GM21515 (cell line): Measurements from ENCODE around the gene AGBL5.

Experiments used
- ATAC-seq: cut with Tn5 transposase; IDR thresholded peaks from one replicate; pipeline ENCODE4 v1.9.1; 2021; ENCODE audit not compliant: unreplicated experiment

The AGBL5 gene

GRCh38 chr2:27021253-27022049, 30.0 kb upstream of the AGBL5 start:
- no peak for ATAC-seq

GRCh38 chr2:27023740-27024139, 27.7 kb upstream of the AGBL5 start:
- ATAC-seq: no peak

GRCh38 chr2:27024188-27024587, 27.3 kb upstream of the AGBL5 start:
- no peak for ATAC-seq

- no peak for ATAC-seq
Measured at GRCh38 chr2:27024812-27025211, 26.7 kb upstream of the AGBL5 start.

- ATAC-seq: no peak
Measured at GRCh38 chr2:27025281-27025800, 26.1 kb upstream of the AGBL5 start.

GRCh38 chr2:27025861-27026851, 25.3 kb upstream of the AGBL5 start:
- no peak for ATAC-seq

- ATAC-seq: no peak
Measured at GRCh38 chr2:27027211-27027651, 24.2 kb upstream of the AGBL5 start.

GRCh38 chr2:27029051-27029450, 22.4 kb upstream of the AGBL5 start:
- no peak for ATAC-seq

- peak; percentile 93 for ATAC-seq
Measured at GRCh38 chr2:27032495-27033252, 18.8 kb upstream of the AGBL5 start, which contains the start of gene TMEM214. TSS of gene TMEM214 (plus strand) at chr2:27032965. CDS start at chr2:27033016, 51 bp downstream.

- no peak for ATAC-seq
Measured at GRCh38 chr2:27033253-27033852, 18.1 kb upstream of the AGBL5 start.

- ATAC-seq: no peak
Measured at GRCh38 chr2:27038012-27038411, 13.5 kb upstream of the AGBL5 start.

- ATAC-seq: no peak
Measured at GRCh38 chr2:27038631-27039339, 12.7 kb upstream of the AGBL5 start.

GRCh38 chr2:27039426-27039825, 12.0 kb upstream of the AGBL5 start:
- ATAC-seq: no peak

- ATAC-seq: no peak
Measured at GRCh38 chr2:27039871-27040270, 11.6 kb upstream of the AGBL5 start.

- ATAC-seq: no peak
Measured at GRCh38 chr2:27040282-27040681, 11.2 kb upstream of the AGBL5 start.

GRCh38 chr2:27041752-27042151, 9.7 kb upstream of the AGBL5 start:
- ATAC-seq: no peak

GRCh38 chr2:27042159-27042661, 9.3 kb upstream of the AGBL5 start:
- peak; percentile 61 for ATAC-seq

GRCh38 chr2:27042985-27043634, 8.4 kb upstream of the AGBL5 start:
- no peak for ATAC-seq
